Stimulated activated memory B cell treated with anti-CD40 and anti-IgM and Interleukin-4, amounts not matched to agents 10 μg/mL and 1 μg/mL and 100 μg/mL, for 72 hours (primary cell): Measurements from ENCODE around the gene RLN2.
"Not testable (repeated sequence)": the region's sequence is repeated elsewhere in the genome, so short reads cannot be mapped to it uniquely, and the experiment has no call there.

Experiments used
- ATAC-seq: fragments of 150-1000 bp; cut with Tn5 transposase; 2 replicates; pipeline ENCODE4 v1.10.0; 2021
- H3K27ac Mint-ChIP-seq: one replicate; pipeline ENCODE4 v1.8.0; 2022; ENCODE audit warnings: mild to moderate bottlenecking, mixed read lengths
- H3K27me3 Mint-ChIP-seq: one replicate; pipeline ENCODE4 v1.8.0; 2022; ENCODE audit warnings: mixed read lengths
- H3K36me3 Mint-ChIP-seq: one replicate; pipeline ENCODE4 v1.8.0; 2022; ENCODE audit warnings: mixed read lengths
- H3K4me1 Mint-ChIP-seq: one replicate; pipeline ENCODE4 v1.8.0; 2022; ENCODE audit warnings: mixed read lengths
- H3K4me3 Mint-ChIP-seq: one replicate; pipeline ENCODE4 v1.8.0; 2022; ENCODE audit warnings: mild to moderate bottlenecking, moderate library complexity, mixed read lengths
- H3K9me3 Mint-ChIP-seq: one replicate; pipeline ENCODE4 v1.8.0; 2022; ENCODE audit warnings: mixed read lengths

RLN2 gene

GRCh38 chr9:5303840-5304795 lies at the start of gene RLN2:
RLN2 (minus strand) TSS chr9:5304716; CDS start chr9:5304580, 136 bp downstream.
- H3K9me3 Mint-ChIP-seq, H3K27ac Mint-ChIP-seq, H3K4me1 Mint-ChIP-seq, H3K27me3 Mint-ChIP-seq, H3K36me3 Mint-ChIP-seq: not testable (repeated sequence)
- H3K4me3 Mint-ChIP-seq = peak within 1 kb of the TSS; percentile 56
- ATAC-seq = peak; percentile 100

DNA sequence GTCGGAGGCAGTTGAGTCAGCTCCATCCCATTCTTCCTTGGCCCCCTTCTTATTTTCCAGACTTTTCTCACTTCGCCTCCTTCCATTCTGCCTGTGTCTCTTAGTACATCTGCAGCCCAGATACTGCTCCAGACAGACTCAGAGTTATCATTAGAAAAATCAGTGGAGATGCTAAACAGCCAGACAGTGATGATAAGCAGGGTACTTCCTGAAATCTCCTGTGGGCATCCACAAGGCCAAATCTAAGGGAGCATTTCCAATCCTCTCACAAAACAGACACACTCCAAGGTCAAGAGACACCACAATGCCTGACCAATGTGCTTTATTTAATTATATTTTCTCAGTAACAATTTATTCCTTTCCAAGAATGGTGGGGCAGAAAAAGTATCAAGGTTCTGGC lies 49.7 kb upstream of the RLN2 start:
- Mint-ChIP-seq H3K36me3 (peaks cover 24% of the 10 kb centered on the region), H3K27ac (no peak overlapping the region), H3K9me3 (peaks cover 8% of the 10 kb centered on the region), H3K27me3 (no peaks in the 10 kb centered on the region), H3K4me3 (no peak overlapping the region), H3K4me1 (peaks cover 10% of the 10 kb centered on the region)
- no peak for ATAC-seq

DNA sequence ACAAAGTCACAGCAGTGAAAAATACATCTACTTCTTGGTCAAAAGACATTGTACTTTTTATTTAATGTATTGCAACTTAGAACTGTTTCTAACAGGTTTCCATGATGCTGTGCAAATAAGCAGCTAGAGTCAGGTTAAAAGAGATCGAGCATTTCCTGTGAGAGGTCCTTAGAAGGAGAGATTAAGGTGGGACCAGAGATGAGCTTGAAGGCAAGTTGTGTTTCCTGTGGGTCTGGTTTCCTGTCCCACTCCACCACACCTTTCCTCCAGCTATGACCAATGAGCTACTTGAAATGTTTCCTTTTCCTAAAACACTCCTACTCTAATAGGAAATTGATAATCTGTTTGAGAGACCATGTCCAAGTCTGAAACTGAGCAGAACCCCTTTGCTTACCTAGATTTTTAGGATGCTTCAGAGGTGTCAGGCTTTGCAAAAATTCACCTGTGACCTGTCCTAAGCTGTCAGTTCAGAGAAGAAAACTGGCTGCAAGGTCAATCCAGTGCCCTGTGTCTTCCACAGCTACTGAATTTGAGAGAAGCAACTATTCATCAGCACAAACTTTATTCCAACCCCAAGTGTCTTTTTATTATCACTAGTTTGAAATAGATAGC lies 48.2 kb upstream of the RLN2 start:
- peaks cover 10% of the 10 kb centered on the region for H3K4me1 Mint-ChIP-seq
- no peak overlapping the region for H3K4me3 Mint-ChIP-seq
- peaks cover 18% of the 10 kb centered on the region for H3K36me3 Mint-ChIP-seq
- no peak for ATAC-seq
- H3K9me3 Mint-ChIP-seq = peaks cover 10% of the 10 kb centered on the region
- H3K27ac Mint-ChIP-seq = no peak overlapping the region
- H3K27me3 Mint-ChIP-seq = no peaks in the 10 kb centered on the region

- H3K9me3 Mint-ChIP-seq, H3K36me3 Mint-ChIP-seq, H3K27ac Mint-ChIP-seq, H3K27me3 Mint-ChIP-seq: not testable (repeated sequence)
- peak; percentile 100 for ATAC-seq
- peak within 1 kb of the TSS; percentile 47 for H3K4me3 Mint-ChIP-seq
- peaks cover 13% of the 10 kb centered on the region for H3K4me1 Mint-ChIP-seq
Measured at GRCh38 chr9:5338992-5339981, 34.8 kb upstream of the RLN2 start, which contains the start of gene RLN1. RLN1 (minus strand) TSS chr9:5339876; CDS start chr9:5339746, 130 bp downstream.

DNA sequence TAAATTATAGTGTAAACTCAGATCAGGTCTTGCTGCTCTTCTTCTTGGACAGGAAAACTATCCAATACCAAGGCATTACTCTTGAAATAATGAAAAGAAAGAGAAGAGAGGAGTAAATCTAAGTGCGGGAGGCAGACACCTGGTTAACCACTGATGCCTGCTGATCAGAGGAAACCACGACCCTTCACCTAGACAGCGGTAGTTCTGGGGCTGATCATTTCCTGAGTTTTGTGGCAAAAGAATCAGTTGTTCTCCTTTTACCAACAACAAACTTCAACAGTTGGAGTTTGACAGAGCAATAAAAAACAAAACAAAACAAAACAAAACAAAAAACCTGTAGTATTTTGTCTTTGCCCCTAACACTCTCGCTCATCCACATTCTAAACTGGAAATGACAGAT lies 32.2 kb upstream of the RLN2 start:
- no peaks in the 10 kb centered on the region for H3K27me3 Mint-ChIP-seq
- peaks cover 13% of the 10 kb centered on the region for H3K4me1 Mint-ChIP-seq
- no peak for ATAC-seq
- H3K9me3 Mint-ChIP-seq = no peaks in the 10 kb centered on the region
- no peak overlapping the region for H3K27ac Mint-ChIP-seq
- peaks cover 18% of the 10 kb centered on the region for H3K36me3 Mint-ChIP-seq
- no peak overlapping the region for H3K4me3 Mint-ChIP-seq

DNA sequence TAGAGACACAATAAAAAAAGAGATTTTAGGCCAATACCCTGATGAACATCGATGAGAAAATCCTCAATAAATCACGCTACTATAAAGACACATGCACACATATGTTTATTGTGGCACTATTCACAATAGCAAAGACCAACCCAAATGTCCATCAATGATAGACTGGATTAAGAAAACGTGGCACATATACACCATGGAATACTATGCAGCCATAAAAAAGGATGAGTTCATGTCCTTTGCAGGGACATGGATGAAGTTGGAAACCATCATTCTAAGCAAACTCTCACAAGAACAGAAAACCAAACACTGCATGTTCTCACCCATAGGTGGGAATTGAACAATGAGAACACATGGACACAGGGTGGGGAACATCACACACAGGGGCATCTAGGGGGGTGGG lies 26.8 kb upstream of the RLN2 start:
- H3K27ac Mint-ChIP-seq, H3K27me3 Mint-ChIP-seq, ATAC-seq, H3K9me3 Mint-ChIP-seq, H3K4me3 Mint-ChIP-seq, H3K4me1 Mint-ChIP-seq: not testable (repeated sequence)
- H3K36me3 Mint-ChIP-seq = peaks cover 59% of the 10 kb centered on the region

- Mint-ChIP-seq H3K27me3 (no peaks in the 10 kb centered on the region), H3K4me3 (no peak overlapping the region), H3K9me3 (no peaks in the 10 kb centered on the region), H3K36me3 (peaks cover 46% of the 10 kb centered on the region), H3K4me1 (no peaks in the 10 kb centered on the region), H3K27ac (no peak overlapping the region)
- ATAC-seq = no peak
Measured at GRCh38 chr9:5326893-5327548, 22.5 kb upstream of the RLN2 start.

DNA sequence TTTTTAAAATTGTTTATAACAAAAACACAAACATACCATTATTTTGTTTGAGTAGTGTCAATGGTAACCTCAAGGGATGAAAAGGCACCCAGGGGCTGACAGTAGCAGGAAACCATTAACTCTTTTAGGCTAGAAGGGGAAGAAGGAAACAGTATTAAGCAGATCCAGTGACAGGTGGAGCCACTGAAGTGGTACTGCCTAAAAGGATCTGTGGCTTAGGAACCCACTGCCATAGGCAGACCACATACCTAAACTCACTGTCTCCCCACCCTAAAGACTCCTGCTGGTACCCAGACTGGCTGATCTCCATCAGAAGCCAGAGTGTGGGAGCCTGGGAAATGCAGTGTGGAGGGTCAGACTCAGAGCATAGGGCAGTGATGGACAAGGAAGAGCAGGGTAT lies 21.7 kb upstream of the RLN2 start:
- Mint-ChIP-seq H3K4me1 (no peaks in the 10 kb centered on the region), H3K4me3 (no peak overlapping the region), H3K27ac (no peak overlapping the region), H3K36me3 (peaks cover 39% of the 10 kb centered on the region), H3K9me3 (no peaks in the 10 kb centered on the region), H3K27me3 (no peaks in the 10 kb centered on the region)
- no peak for ATAC-seq

- not testable (repeated sequence) for H3K4me3 Mint-ChIP-seq, ATAC-seq, H3K9me3 Mint-ChIP-seq, H3K27me3 Mint-ChIP-seq, H3K36me3 Mint-ChIP-seq, H3K4me1 Mint-ChIP-seq, H3K27ac Mint-ChIP-seq
Measured at GRCh38 chr9:5321601-5322000, 17.1 kb upstream of the RLN2 start.

DNA sequence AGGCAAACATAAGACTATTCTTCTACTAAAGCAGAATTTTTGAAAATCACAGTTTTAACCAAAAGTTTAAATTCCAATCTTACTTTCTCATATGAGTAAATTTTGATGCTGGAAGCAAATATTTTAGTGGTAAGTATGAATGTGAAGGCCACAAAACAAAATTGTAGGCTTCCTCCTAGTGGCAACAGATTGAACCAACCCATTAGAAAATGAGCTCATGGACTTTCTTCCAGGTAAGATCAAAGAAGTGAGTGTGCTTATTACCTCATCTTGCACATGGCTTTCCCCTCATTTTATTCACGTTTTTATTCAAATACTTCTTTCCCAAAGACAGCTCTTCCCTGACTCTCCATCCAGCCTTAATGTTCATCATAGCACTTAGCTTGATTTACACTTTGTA lies 16.5 kb upstream of the RLN2 start:
- Mint-ChIP-seq H3K27me3 (no peaks in the 10 kb centered on the region), H3K36me3 (peaks cover 6% of the 10 kb centered on the region), H3K4me1 (no peaks in the 10 kb centered on the region), H3K9me3 (peaks cover 6% of the 10 kb centered on the region), H3K4me3 (no peak overlapping the region), H3K27ac (no peak overlapping the region)
- ATAC-seq = no peak

GRCh38 chr9:5316406-5316805 lies 11.9 kb upstream of the RLN2 start:
- Mint-ChIP-seq H3K36me3 (peaks cover 22% of the 10 kb centered on the region), H3K9me3 (peaks cover 15% of the 10 kb centered on the region)
- H3K27me3 Mint-ChIP-seq, H3K4me3 Mint-ChIP-seq, H3K4me1 Mint-ChIP-seq, H3K27ac Mint-ChIP-seq, ATAC-seq: not testable (repeated sequence)

- Mint-ChIP-seq H3K4me1 (no peaks in the 10 kb centered on the region), H3K27ac (no peak overlapping the region), H3K9me3 (peaks cover 15% of the 10 kb centered on the region), H3K36me3 (peaks cover 26% of the 10 kb centered on the region), H3K4me3 (no peak overlapping the region), H3K27me3 (peaks cover 12% of the 10 kb centered on the region)
- ATAC-seq = no peak
Measured at GRCh38 chr9:5315187-5315923, 10.8 kb upstream of the RLN2 start.

DNA sequence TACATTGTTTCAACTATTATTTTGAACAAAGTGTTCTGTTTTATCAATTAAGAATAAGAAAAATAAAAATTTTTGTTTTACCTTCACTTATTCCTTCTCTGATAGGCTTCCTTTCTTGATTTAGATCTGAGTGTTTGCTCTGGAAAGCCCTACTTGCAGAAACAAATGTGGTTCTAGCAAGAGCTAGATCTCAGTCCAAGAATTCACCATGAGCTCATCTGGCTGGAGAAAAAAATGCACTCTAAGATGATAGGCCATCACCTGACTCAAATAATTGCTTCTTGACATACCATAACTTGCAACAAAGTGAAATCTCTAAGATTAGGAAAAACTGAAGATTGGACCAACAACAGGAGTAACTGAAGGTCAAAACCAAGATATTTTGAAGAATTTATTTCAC lies 6.3 kb upstream of the RLN2 start:
- no peak overlapping the region for H3K27ac Mint-ChIP-seq
- H3K4me1 Mint-ChIP-seq = no peaks in the 10 kb centered on the region
- H3K36me3 Mint-ChIP-seq = peaks cover 18% of the 10 kb centered on the region
- H3K4me3 Mint-ChIP-seq = no peak overlapping the region
- no peak for ATAC-seq
- H3K27me3 Mint-ChIP-seq = peaks cover 12% of the 10 kb centered on the region
- peaks cover 8% of the 10 kb centered on the region for H3K9me3 Mint-ChIP-seq

- Mint-ChIP-seq H3K27me3 (peaks cover 4% of the 10 kb centered on the region), H3K4me3 (no peak overlapping the region), H3K36me3 (no peaks in the 10 kb centered on the region), H3K4me1 (no peaks in the 10 kb centered on the region), H3K27ac (no peak overlapping the region), H3K9me3 (no peaks in the 10 kb centered on the region)
- no peak for ATAC-seq
Measured at GRCh38 chr9:5305741-5306140, 1.2 kb upstream of the RLN2 start.
